UCSD-AML1 (cell line): ENCODE data around the gene TBX6.

Source experiments
- DNase-seq: peaks from one replicate; lab custom pipeline; 2025; ENCODE audit not compliant: unreplicated experiment; lab: John Stamatoyannopoulos, UW

The TBX6 gene

GRCh38 chr16:30040221-30040620 lies 51.5 kb downstream of the TBX6 start:
- no peak for DNase-seq
